ENCODE results near the gene RAD51B. TPM values are rescaled to one million over a fixed set of nuclear protein-coding genes. Genes with fewer than 3 reads are reported as not detected.

The RAD51B gene
- total and polyA plus RNA-seq, 3 donors from 2014 or later = 5.5 to 22.5 (median 19.1) TPM

- Histone ChIP-seq H3K36me3 (ENCODE audit: low read depth, missing control alignments) (no peaks in the 10 kb centered on the region), H3K27ac (no peak overlapping the region), H3K4me3 (no peak overlapping the region), H3K27me3 (no peaks in the 10 kb centered on the region), H3K9me3 (no peaks in the 10 kb centered on the region), H3K4me1 (peaks cover 2% of the 10 kb centered on the region)
- intact Hi-C loops (cut with DNase I; ENCODE audit: low total_unique reads) = no loop called here
- no peak for TF ChIP-seq POLR2A (IDR thresholded peaks at IDR 0.05)
- TF ChIP-seq, protein P1, sequence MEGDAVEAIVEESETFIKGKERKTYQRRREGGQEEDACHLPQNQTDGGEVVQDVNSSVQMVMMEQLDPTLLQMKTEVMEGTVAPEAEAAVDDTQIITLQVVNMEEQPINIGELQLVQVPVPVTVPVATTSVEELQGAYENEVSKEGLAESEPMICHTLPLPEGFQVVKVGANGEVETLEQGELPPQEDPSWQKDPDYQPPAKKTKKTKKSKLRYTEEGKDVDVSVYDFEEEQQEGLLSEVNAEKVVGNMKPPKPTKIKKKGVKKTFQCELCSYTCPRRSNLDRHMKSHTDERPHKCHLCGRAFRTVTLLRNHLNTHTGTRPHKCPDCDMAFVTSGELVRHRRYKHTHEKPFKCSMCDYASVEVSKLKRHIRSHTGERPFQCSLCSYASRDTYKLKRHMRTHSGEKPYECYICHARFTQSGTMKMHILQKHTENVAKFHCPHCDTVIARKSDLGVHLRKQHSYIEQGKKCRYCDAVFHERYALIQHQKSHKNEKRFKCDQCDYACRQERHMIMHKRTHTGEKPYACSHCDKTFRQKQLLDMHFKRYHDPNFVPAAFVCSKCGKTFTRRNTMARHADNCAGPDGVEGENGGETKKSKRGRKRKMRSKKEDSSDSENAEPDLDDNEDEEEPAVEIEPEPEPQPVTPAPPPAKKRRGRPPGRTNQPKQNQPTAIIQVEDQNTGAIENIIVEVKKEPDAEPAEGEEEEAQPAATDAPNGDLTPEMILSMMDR (IDR thresholded peaks at IDR 0.05) = no peak
- 99 to 100% methylated on average over 3 of the region's 3 CpGs for WGBS, 2 donors
- DNase-seq = no peak
Measured at GRCh38 chr14:68228656-68229055, 409.1 kb downstream of the RAD51B start.

- Histone ChIP-seq H3K27ac (no peak overlapping the region), H3K9me3 (no peaks in the 10 kb centered on the region), H3K36me3 (ENCODE audit: low read depth, missing control alignments) (no peaks in the 10 kb centered on the region), H3K4me3 (no peak overlapping the region), H3K4me1 (no peaks in the 10 kb centered on the region), H3K27me3 (no peaks in the 10 kb centered on the region)
- TF ChIP-seq POLR2A (IDR thresholded peaks at IDR 0.05) = no peak
- TF ChIP-seq, protein P1 (IDR thresholded peaks at IDR 0.05) = no peak
- no peak for DNase-seq
- intact Hi-C loops (cut with DNase I; ENCODE audit: low total_unique reads) = no loop called here
- 93 to 97% methylated on average over 3 of the region's 3 CpGs for WGBS, 2 donors
Measured at GRCh38 chr14:68229423-68230100, 410.0 kb downstream of the RAD51B start.

GRCh38 chr14:68230202-68230949 is 410.8 kb downstream of the RAD51B start:
- H3K9me3 ChIP-seq = no peaks in the 10 kb centered on the region
- 65 to 69% methylated on average over 3 of the region's 3 CpGs for WGBS, 2 donors
- H3K4me1 ChIP-seq = no peaks in the 10 kb centered on the region
- no peaks in the 10 kb centered on the region for H3K36me3 ChIP-seq (ENCODE audit: low read depth, missing control alignments)
- H3K27ac ChIP-seq = no peak overlapping the region
- no peak overlapping the region for H3K4me3 ChIP-seq
- intact Hi-C loops (cut with DNase I; ENCODE audit: low total_unique reads) = no loop called here
- TF ChIP-seq, protein P1 (IDR thresholded peaks at IDR 0.05) = no peak
- no peaks in the 10 kb centered on the region for H3K27me3 ChIP-seq
- no peak for DNase-seq

DNA sequence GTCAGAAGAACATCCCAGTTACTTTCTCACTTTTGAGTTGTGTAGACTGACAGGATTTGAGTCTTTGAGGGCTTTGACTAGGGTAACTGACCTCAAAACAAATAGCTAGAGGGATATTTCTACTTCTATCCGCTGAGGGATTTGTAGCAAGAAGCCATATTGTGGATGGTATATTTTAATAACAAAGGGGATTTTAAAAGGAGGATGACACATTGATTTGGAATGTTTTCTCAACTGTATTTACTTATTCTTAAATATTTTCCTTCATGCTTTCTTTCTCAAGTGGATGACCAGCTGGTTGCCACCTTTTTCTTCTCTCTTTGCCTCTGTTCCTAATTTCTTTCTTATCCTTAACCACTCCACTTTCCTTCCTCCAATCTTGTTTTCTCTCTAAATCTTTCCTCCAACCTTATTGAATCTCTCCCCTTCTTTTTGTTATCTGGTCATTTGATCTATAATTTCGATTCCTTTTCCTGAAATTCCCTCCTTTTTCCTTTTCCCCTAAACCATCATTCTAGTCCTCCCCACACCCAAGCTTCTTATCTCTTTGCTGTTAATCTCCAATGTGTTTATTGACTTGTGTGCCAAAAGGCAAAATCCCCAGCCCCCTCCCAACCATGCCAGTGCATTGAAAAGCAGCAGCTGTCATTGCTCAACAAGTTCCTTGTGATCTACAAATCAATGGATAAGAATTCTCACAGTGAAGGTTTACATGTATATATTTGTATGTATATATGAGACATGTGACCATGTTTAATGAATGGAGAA is 411.6 kb downstream of the RAD51B start:
- WGBS, 2 donors = 89 to 93% methylated on average over 2 of the region's 2 CpGs
- DNase-seq = no peak
- H3K36me3 ChIP-seq (ENCODE audit: low read depth, missing control alignments) = no peaks in the 10 kb centered on the region
- no peak overlapping the region for H3K4me3 ChIP-seq
- H3K9me3 ChIP-seq = no peaks in the 10 kb centered on the region
- TF ChIP-seq, protein P1 (IDR thresholded peaks at IDR 0.05) = no peak
- TF ChIP-seq POLR2A (IDR thresholded peaks at IDR 0.05) = no peak
- intact Hi-C loops (cut with DNase I; ENCODE audit: low total_unique reads) = no loop called here
- no peaks in the 10 kb centered on the region for H3K4me1 ChIP-seq
- H3K27ac ChIP-seq = no peak overlapping the region
- no peaks in the 10 kb centered on the region for H3K27me3 ChIP-seq
